HG03175 (cell line): ENCODE measurements around the gene ISG15.
"Not testable (repeated sequence)": the region's sequence is repeated elsewhere in the genome, so short reads cannot be mapped to it uniquely, and the experiment has no call there.

ENCODE experiments used
- ATAC-seq: cut with Tn5 transposase; IDR thresholded peaks from one replicate; pipeline ENCODE4 v1.9.1; 2021; ENCODE audit warnings: mild to moderate bottlenecking, moderate library complexity; ENCODE audit not compliant: unreplicated experiment

Gene ISG15

GRCh38 chr1:1006305-1007159 is 6.8 kb upstream of the ISG15 start:
- no peak for ATAC-seq

GRCh38 chr1:1010131-1010530 is 3.2 kb upstream of the ISG15 start:
- ATAC-seq, result not testable (repeated sequence)

- no peak for ATAC-seq
These were observed 1.8 kb upstream of the ISG15 start for GRCh38 chr1:1011396-1011949.

- ATAC-seq, result not testable (repeated sequence)
These were observed 577 bp upstream of the ISG15 start for GRCh38 chr1:1012736-1013104.

- ATAC-seq, result no peak
These were observed 788 bp downstream of the ISG15 start for GRCh38 chr1:1013922-1014648.

- ATAC-seq, result no peak
These were observed 1.7 kb downstream of the ISG15 start for GRCh38 chr1:1014799-1015681.

GRCh38 chr1:1017397-1018320 is 4.4 kb downstream of the ISG15 start:
- not testable (repeated sequence) for ATAC-seq

GRCh38 chr1:1018321-1018685 is 5.0 kb downstream of the ISG15 start:
- not testable (repeated sequence) for ATAC-seq

GRCh38 chr1:1019122-1019999 is 6.1 kb downstream of the ISG15 start:
- ATAC-seq, result peak; percentile 64

GRCh38 chr1:1020000-1020404 is 6.7 kb downstream of the ISG15 start, which contains the start of gene AGRN:
TSS of gene AGRN (plus strand) at chr1:1020120. CDS start at chr1:1020173, 53 bp downstream.
- peak; percentile 21 for ATAC-seq

GRCh38 chr1:1020415-1021009 is 7.2 kb downstream of the ISG15 start:
- peak; percentile 11 for ATAC-seq

GRCh38 chr1:1021010-1021919 is 8.0 kb downstream of the ISG15 start:
- no peak for ATAC-seq

GRCh38 chr1:1021920-1022259 is 8.6 kb downstream of the ISG15 start:
- ATAC-seq, result no peak

- ATAC-seq, result no peak
These were observed 9.2 kb downstream of the ISG15 start for GRCh38 chr1:1022302-1023009.

GRCh38 chr1:1023700-1024099 is 10.4 kb downstream of the ISG15 start:
- ATAC-seq, result no peak

- no peak for ATAC-seq
These were observed 11.0 kb downstream of the ISG15 start for GRCh38 chr1:1024149-1024770.
